Activated CD4-positive, CD25-positive, alpha-beta regulatory T cell treated with anti-CD3 and anti-CD28 coated beads, Interleukin-2, amount 50 U/mL, for 24 hours (primary cell): ENCODE results near the gene ZNF536.

Source experiments
- ATAC-seq, 2 donors: fragments of 150-1000 bp; cut with Tn5 transposase; one replicate each; pipeline ENCODE4 v1.10.0; 2021; ENCODE audit warnings: mild to moderate bottlenecking in 1 of 2, moderate library complexity in 1 of 2

ZNF536 gene

GRCh38 chr19:30539981-30540380 is 167.8 kb downstream of the ZNF536 start:
- ATAC-seq, result no peak

DNA sequence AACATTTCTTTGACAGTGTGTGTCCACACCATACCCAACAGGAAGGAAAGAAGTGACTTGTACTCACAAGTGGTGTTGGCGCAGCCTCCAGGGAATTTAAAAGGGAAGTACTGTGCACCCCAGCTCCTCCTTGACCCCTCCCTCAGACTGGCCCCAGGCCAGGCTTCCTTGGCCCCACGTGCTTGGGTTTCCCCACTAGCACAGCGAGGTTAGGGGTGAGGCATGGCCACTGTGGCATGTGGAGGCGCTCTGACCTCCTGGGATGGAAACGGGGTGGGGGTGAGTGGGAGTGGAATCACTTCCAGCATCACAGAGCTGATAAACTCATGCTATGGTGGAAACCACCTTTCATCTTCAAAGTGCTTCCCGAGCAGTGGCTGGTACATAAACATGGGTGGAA is 168.6 kb downstream of the ZNF536 start:
- no peak for ATAC-seq

DNA sequence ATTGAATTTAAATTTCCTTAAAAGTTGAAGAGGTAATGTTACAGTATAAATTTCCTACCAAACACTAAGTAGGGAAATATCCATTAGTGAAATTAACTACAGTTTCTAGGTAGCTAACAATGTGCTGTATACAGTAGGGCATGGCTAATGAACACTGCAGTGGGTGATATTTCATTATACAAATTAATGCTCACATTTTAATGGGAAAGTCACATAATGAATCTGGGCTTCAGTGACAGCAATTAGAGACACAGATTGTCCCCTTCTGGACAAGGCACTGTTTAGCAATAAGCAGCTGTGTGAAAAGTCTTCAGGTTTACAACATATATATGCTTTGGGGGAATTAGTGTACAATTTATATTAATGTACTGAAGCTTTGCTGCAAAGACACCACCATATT is 169.4 kb downstream of the ZNF536 start:
- ATAC-seq, result no peak

- ATAC-seq, result no peak
Measured at GRCh38 chr19:30543243-30543945, 171.2 kb downstream of the ZNF536 start.

- no peak for ATAC-seq
Measured at GRCh38 chr19:30545752-30546151, 173.6 kb downstream of the ZNF536 start.

DNA sequence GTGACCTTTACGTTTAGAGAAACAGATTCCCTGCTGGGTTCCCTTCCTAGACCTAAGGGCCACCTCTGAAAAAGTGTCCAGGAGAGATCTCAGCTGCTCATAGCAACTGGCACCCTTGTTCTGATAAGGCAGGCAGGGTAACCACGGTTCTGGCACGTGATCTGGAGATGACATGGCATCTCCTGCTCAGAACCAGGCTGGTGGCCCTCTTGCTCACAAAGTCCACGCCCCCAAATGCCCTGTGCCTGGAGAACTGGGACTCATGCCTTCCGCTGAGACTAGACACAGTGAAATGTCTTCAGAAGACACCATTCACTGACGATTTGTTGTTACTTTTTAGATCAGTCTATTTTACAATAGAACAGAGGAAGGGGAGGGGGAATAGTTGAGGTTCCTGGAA is 174.1 kb downstream of the ZNF536 start:
- no peak for ATAC-seq

DNA sequence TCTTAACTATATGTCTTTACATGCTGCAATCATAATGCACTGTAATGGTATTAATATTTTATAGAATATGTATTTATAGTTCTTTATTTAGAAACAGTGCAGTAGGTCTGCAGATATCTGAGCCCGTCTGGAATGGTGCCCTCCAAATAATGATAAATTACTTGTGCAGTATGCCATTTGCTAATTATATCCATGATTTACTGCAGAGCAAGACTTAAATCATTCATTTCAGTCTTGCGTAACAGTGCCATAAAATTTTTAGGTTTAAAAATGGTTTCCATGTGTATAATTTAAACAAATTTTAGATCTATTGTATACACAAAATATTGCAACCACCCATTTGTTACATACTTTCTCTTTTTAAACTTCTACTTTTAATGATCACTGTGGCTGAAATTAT is 175.1 kb downstream of the ZNF536 start:
- no peak for ATAC-seq

DNA sequence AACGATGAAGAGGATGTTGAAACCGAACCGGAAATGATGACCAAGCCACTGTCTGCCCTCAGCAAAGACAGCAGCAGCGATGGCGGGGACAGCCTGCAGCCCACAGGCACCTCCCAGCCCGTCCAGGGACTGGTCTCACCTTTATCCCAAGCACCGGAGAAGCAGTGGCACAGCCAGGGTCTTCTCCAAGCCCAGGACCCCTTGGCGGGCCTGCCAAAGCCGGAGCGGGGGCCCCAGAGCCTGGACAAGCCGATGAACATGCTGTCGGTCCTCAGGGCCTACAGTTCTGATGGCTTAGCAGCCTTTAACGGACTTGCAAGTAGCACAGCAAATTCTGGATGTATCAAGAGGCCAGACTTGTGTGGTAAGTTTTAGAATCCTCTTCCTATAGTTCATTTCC is 177.0 kb downstream of the ZNF536 start:
- ATAC-seq, result no peak

- ATAC-seq, result no peak
Measured at GRCh38 chr19:30551271-30551670, 179.1 kb downstream of the ZNF536 start.

GRCh38 chr19:30552593-30552992 is 180.4 kb downstream of the ZNF536 start:
- no peak for ATAC-seq

DNA sequence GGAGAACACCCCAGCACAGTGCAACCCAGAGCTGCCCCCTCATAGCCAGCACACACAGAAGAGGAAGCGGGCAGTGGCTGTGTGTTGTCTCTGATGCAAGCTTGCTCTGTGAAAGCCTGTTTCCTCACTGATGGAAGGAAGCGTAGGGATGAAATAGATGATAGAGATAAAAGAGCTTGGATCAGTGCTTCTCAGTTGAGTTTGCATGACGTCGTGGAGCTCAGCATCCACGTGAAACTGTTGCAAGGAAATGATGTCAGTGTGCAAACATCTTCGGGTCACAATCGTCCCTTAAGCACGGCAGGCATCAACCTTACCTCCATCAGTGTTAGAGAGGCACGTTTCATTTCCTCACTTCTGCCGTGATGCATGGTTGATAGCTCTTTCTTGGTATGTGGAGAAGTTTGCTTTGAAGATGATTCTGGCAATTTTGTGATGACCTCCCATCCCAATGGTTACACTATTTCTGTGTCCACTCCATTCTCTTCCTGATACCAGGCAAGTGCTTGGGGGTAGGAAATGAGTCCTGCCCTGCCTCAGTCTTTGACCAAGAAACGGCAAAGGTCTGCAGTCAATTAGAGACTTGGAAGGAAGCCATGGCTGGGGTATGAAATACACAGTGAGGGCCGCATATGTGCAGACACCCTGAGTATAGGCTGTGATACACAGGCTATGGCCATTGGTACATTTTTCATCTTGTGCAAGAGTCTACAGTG is 183.0 kb downstream of the ZNF536 start:
- ATAC-seq, result no peak

- no peak for ATAC-seq
Measured at GRCh38 chr19:30555791-30556110, 183.6 kb downstream of the ZNF536 start.

DNA sequence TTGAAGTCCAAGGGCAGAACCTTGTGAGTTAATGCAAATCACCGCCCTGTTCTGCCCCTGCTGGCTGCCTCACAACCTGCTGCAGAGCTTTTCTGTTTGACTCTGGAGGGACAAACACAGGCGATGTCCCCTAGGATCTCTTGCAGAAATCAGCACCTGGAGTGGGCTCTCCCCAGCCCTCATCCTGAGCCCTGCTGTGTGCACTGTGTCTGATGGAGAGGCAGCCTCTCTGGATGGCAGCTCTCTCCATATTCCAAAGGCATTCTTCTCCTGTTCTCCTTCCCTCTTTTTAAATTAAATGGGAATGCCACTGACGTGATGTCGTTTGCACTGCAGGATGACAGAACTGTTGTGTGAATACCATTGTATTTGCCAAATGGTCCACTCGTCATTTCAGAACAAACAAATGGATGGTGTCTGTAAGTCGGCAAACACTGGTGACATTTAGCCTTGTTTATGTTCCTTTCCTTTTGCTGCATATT is 184.1 kb downstream of the ZNF536 start:
- no peak for ATAC-seq

DNA sequence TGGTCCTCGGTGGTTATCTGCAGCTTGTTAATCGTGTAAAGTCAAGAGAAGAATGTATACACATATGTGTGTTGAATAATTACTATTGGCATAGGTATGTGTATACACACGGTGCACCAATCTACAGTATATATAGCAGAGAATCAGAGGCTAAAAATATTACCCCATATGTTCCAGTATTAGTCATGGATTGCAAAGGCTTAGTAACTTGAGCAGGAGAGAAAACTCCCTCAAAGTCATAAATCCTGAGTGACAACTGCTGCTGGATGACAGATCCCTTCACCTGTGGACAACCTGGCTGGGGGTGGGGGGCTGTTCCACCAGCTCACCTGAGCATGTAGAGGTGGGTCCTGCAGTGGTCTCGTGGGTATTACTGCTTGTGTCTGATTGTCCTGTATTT is 185.0 kb downstream of the ZNF536 start:
- ATAC-seq, result no peak

DNA sequence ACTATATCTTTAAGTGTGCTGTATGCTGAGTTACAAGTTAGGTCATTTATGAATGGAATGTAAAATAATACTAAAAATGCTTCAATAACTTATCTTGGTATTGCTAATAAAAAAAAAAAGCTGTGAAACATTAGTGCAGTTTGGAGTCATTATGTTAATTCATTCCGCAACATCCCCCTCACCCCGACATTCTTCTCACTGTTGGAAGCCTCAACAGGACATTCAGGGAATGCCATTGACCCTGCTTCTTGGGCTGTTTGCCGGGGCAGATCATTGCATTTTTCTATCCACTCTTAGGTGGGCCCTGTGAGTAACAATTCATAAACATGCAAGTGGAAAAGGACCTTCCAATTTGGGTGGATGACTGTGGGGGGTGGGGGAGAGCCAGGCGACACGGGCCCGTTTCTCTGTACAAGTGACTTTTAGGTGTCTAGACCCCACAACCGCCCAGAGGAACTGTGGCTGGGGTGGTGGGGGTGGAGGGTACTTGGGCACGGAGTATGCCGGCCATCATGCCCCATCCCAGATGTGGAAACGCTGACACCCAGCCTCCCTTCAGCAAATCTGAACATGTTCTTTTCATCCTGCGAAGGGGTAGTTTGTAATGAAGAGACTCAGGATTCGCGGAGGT is 185.9 kb downstream of the ZNF536 start:
- ATAC-seq, result no peak

DNA sequence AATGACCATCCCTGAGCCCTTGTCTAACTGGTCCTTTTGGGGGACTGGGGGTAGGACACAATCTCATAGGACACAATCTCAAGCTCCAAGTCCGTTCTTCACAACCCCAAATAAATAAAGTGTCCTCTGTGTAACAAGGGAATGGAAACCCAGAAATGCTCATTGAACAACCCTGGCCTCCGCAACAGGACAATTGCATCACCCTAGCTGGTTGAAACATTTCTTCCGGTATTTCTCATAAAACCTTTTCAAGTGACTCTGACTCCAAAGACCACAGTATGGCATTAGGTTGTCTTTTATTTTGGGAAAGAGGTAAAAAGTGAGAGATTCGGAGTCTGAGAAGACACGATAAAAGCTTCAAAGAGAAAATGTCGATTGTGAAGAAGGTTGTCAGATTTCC is 186.6 kb downstream of the ZNF536 start:
- no peak for ATAC-seq

- no peak for ATAC-seq
Measured at GRCh38 chr19:30559446-30559845, 187.3 kb downstream of the ZNF536 start.

DNA sequence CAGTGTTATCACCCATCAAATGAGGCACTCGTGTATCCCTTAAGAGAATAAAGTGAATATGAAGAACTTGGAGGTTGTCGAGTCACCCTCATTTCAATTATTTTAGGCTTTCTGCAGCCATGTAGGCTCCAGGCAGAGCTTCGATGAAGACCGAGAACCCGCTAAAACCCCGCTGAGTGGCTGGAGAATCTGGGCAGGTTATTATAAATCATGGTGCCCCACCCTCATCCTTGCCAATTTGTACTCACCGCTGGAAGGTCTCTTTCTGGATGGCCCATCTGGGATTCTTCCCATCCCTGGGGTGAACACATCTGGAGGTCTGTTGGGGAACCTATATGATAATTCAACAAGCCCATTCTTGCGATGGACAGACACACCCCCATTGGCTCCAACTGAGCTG is 190.8 kb downstream of the ZNF536 start:
- ATAC-seq, result no peak

- ATAC-seq, result no peak
Measured at GRCh38 chr19:30563691-30564090, 191.5 kb downstream of the ZNF536 start.

- ATAC-seq, result no peak
Measured at GRCh38 chr19:30564551-30565011, 192.4 kb downstream of the ZNF536 start.

DNA sequence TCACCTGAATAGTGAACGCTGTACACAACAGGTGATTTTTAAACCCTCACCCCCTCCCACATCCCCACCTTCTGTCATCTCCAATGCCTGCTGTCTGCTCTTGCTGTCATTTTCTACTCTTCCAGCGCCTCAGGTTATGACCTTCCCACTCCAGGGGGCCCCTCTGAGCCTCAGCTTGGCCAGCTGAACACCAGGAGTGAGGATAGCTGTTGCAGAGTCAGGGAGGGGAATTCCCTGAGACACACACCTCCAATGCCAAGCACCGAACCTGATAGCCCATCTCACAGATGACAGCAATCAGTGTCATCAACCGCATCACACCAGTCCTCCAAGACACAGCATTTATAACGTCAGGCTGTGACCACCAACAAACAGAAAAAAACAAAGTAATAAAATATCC is 193.5 kb downstream of the ZNF536 start:
- ATAC-seq, result no peak

DNA sequence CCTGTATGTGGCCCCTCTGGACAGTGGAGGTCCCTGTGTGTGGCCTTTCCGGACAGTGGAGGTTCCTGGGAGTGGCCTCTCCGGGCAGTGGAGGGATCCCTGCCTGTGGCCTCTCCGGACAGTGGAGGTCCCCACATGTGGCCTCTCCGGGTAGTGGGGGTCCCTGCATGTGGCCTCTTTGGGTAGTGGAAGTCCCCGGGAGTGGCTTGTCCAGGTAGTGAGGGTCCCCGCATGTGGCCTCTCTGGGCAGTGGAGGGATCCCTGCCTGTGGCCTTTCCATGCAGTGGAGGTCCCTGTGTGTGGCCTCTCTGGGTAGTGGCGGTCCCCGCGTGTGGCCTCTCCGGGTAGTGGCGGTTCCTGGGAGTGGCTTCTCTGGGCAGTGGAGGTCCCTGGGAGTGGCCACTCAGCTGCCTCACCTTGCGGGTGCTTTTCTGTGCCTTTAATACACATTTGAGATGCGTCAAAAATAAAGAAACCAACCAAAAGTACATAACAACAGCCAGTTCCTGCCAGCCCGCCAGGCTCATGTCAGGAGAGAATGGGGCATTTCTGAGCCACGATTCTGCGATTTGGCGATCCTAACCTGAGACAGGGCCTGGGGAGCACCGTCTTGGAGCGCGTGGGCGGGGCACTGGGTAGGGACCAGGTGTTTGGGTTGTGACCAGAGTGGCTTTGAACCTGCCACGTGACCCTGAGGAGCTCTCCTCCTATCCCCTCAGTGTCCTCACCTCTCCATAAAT is 194.7 kb downstream of the ZNF536 start:
- ATAC-seq, result no peak

- no peak for ATAC-seq
Measured at GRCh38 chr19:30567536-30568232, 195.5 kb downstream of the ZNF536 start.
